HCT116 (cell line): ENCODE data around the gene UMAD1. TPM values are rescaled to one million over a fixed set of nuclear protein-coding genes. Genes with fewer than 3 reads are reported as not detected.

Experiments
- ATAC-seq: fragments of 200-7000 bp; cut with Tn5 transposase; 2 replicates; pipeline ENCODE4 v1.9.1; 2020; ENCODE audit warnings: mild to moderate bottlenecking, moderate library complexity
- BruUV-seq: library from RNA; stranded (reverse); fragments of 400-500 nt; replicated peaks from 2 replicates; lab custom pipeline; 2021; lab: Mats Ljungman, UMichigan
- CTCF ChIA-PET: fragments of 300-600 bp; sonication (Branson Sonifier 250); formaldehyde crosslinking; loops from one replicate; lab custom pipeline; 2021; ENCODE audit warnings: antibody characterized with exemption; lab: Charles Lee
- POLR2A ChIA-PET: fragments of 300-600, 350-600 bp; sonication (Branson Sonifier 250); formaldehyde crosslinking; loops from one replicate; lab custom pipeline; 2021; ENCODE audit warnings: antibody characterized with exemption; lab: Charles Lee
- RAD21 ChIA-PET, 2 experiments: fragments of 300-600 bp; sonication (Branson Sonifier 250); formaldehyde crosslinking; loops; one replicate each; lab custom pipeline; 2023; ENCODE audit warnings: low total read pairs in 2 of 2; ENCODE audit not compliant: uncharacterized antibody in 2 of 2, unreplicated experiment in 2 of 2, low non-redundant PET in 1 of 2; lab: Charles Lee
- DNase-seq: peaks from one replicate; pipeline ENCODE4 v3.0.0-alpha.2; 2010; ENCODE audit warnings: low read depth, low spot score
- H2AFZ ChIP-seq: fragments of 200-600 bp; shearing (Covaris generic), sonication (generic); 2 replicates; pipeline ENCODE4 v1.6.1; 2017; ENCODE audit warnings: low read depth, mixed run types, mixed read lengths, antibody characterized with exemption, low read length; ENCODE audit not compliant: poor library complexity, severe bottlenecking
- H3K27ac ChIP-seq: 2 replicates; pipeline ENCODE4 v1.5.1; 2012; ENCODE audit warnings: low read depth, low read length
- H3K27me3 ChIP-seq: fragments of 200-600 bp; sonication (generic); 2 replicates; pipeline ENCODE4 v1.6.1; 2016; ENCODE audit warnings: mixed run types, low read length, mixed read lengths; ENCODE audit not compliant: insufficient read depth
- H3K36me3 ChIP-seq, 2 experiments: fragments of 200-500 bp in 1 of 2; fragments of 200-600 bp in 1 of 2; sonication (Bioruptor generic) in 1 of 2; sonication (generic) in 1 of 2; 2 replicates each; pipeline versions ENCODE4 v1.5.1 to v1.6.1; 2014 to 2016; ENCODE audit warnings: low read length in 2 of 2, inconsistent platforms in 1 of 2, mixed read lengths in 1 of 2, mixed run types in 1 of 2; ENCODE audit not compliant: insufficient read depth in 2 of 2, control insufficient read depth in 1 of 2
- H3K4me1 ChIP-seq, 2 experiments: fragments of 200-600 bp in 1 of 2; sonication (generic) in 1 of 2; 2 replicates each; pipeline versions ENCODE4 v1.5.1 to v1.6.1; 2012 to 2017; ENCODE audit warnings: low read length in 2 of 2, inconsistent platforms in 1 of 2, mild to moderate bottlenecking in 1 of 2, mixed read lengths in 1 of 2, mixed run types in 1 of 2, moderate library complexity in 1 of 2; ENCODE audit not compliant: insufficient read depth in 2 of 2, control insufficient read depth in 1 of 2
- H3K4me2 ChIP-seq: fragments of 200-600 bp; sonication (generic); 2 replicates; pipeline ENCODE4 v1.6.1; 2017; ENCODE audit warnings: mixed run types, low read length, mixed read lengths
- H3K4me3 ChIP-seq, 2 experiments: fragments of 200-600 bp in 1 of 2; sonication (generic) in 1 of 2; replicated peaks in 1 of 2; 2 replicates each; pipeline ENCODE4 v1.5.1; 2011 to 2016; ENCODE audit warnings: low read length in 2 of 2, control low read depth in 1 of 2, low read depth in 1 of 2, mild to moderate bottlenecking in 1 of 2, mixed read lengths in 1 of 2, mixed run types in 1 of 2
- H3K79me2 ChIP-seq: fragments of 200-600 bp; sonication (generic); 2 replicates; pipeline ENCODE4 v1.6.1; 2017; ENCODE audit warnings: mild to moderate bottlenecking, mixed run types, low read length, moderate library complexity, mixed read lengths; ENCODE audit not compliant: insufficient read depth
- H3K9ac ChIP-seq: fragments of 200-600 bp; sonication (generic); 2 replicates; pipeline ENCODE4 v1.6.1; 2016; ENCODE audit warnings: low read length, mixed read lengths
- H3K9me2 ChIP-seq: fragments of 200-600 bp; sonication (generic), shearing (Covaris generic); 2 replicates; pipeline ENCODE4 v1.6.1; 2017; ENCODE audit warnings: mixed run types, mild to moderate bottlenecking, moderate library complexity; ENCODE audit not compliant: insufficient read depth
- H3K9me3 ChIP-seq, 2 experiments: fragments of 200-500 bp in 1 of 2; fragments of 200-600 bp in 1 of 2; sonication (Bioruptor generic) in 1 of 2; sonication (generic) in 1 of 2; 2 replicates each; pipeline ENCODE4 v1.6.1; 2014 to 2017; ENCODE audit warnings: low read length in 2 of 2, mixed read lengths in 2 of 2, inconsistent platforms in 1 of 2, low read depth in 1 of 2, mild to moderate bottlenecking in 1 of 2, mixed run types in 1 of 2, moderate library complexity in 1 of 2; ENCODE audit not compliant: control insufficient read depth in 1 of 2, insufficient read depth in 1 of 2
- H4K20me1 ChIP-seq: fragments of 200-600 bp; sonication (generic), shearing (Covaris generic); 2 replicates; pipeline ENCODE4 v1.6.1; 2017; ENCODE audit warnings: mixed run types, mild to moderate bottlenecking, moderate library complexity; ENCODE audit not compliant: insufficient read depth
- CBX3 ChIP-seq: IDR thresholded peaks from 2 replicates; pipeline ENCODE4 v1.6.1; 2012; ENCODE audit warnings: low read depth
- ELF1 ChIP-seq: IDR thresholded peaks from 2 replicates; pipeline ENCODE4 v1.6.1; 2012; ENCODE audit warnings: low read depth, borderline replicate concordance
- EZH2 ChIP-seq: fragments of 200-600 bp; sonication (generic); IDR thresholded peaks from 2 replicates; pipeline ENCODE4 v1.6.1; 2017; ENCODE audit warnings: antibody characterized with exemption, mixed run types
- EZH2phosphoT487 ChIP-seq: fragments of 200-600 bp; IDR thresholded peaks from 2 replicates; pipeline ENCODE4 v1.6.1; 2018; ENCODE audit warnings: antibody characterized with exemption, borderline replicate concordance
- POLR2A ChIP-seq: IDR thresholded peaks from 2 replicates; pipeline ENCODE4 v1.7.0; 2011; ENCODE audit warnings: borderline replicate concordance; ENCODE audit not compliant: insufficient read depth, insufficient read length; ENCODE audit errors: extremely low read depth
- SIN3A ChIP-seq: IDR thresholded peaks from 2 replicates; pipeline ENCODE4 v1.6.1; 2012; ENCODE audit warnings: low read depth
- SP1 ChIP-seq: IDR thresholded peaks from 2 replicates; pipeline ENCODE4 v1.6.1; 2012; ENCODE audit warnings: low read depth
- YY1 ChIP-seq: IDR thresholded peaks from 2 replicates; pipeline ENCODE4 v1.6.1; 2011; ENCODE audit warnings: low read length, low read depth, moderate library complexity, mild to moderate bottlenecking; ENCODE audit not compliant: insufficient replicate concordance; ENCODE audit errors: extremely low read depth
- ZFX ChIP-seq: fragments of 450-650 bp; IDR thresholded peaks from 2 replicates; pipeline ENCODE4 v1.6.1; 2017
- intact Hi-C: fragments of 100-400 bp; cut with micrococcal nuclease; formaldehyde crosslinking; loops from 2 replicates; pipeline ENCODE4 v1.10.0; 2022
- total RNA-seq: library from RNA; stranded (reverse); gene quantifications from one replicate; pipeline ENCODE4 v1.2.1, GENCODE V29; 2021; ENCODE audit not compliant: unreplicated experiment
- TF ChIP-seq, protein P1 (sequence below), 3 experiments: fragments of 200-600 bp in 1 of 3; sonication (generic) in 1 of 3; IDR thresholded peaks in 2 of 3; conservative IDR thresholded peaks in 1 of 3; 2 replicates each; pipeline ENCODE4 v1.5.1; 2012 to 2017; ENCODE audit warnings: low read depth in 2 of 3, low read length in 2 of 3, antibody characterized with exemption in 1 of 3, borderline replicate concordance in 1 of 3, control low read depth in 1 of 3, mild to moderate bottlenecking in 1 of 3, mixed read lengths in 1 of 3, mixed run types in 1 of 3, moderate library complexity in 1 of 3; ENCODE audit not compliant: insufficient read depth in 1 of 3
- TF ChIP-seq, protein P2 (sequence below): IDR thresholded peaks from 2 replicates; pipeline ENCODE4 v1.6.1; 2011; ENCODE audit warnings: mild to moderate bottlenecking, low read length, moderate library complexity; ENCODE audit not compliant: insufficient replicate concordance; ENCODE audit errors: extremely low read depth
- TF ChIP-seq, protein P3 (sequence below): IDR thresholded peaks from 2 replicates; pipeline ENCODE4 v1.6.1; 2012; ENCODE audit warnings: low read depth

UMAD1 gene
- total RNA-seq, 1 experiment from 2014 or later = 12.7 TPM

DNA sequence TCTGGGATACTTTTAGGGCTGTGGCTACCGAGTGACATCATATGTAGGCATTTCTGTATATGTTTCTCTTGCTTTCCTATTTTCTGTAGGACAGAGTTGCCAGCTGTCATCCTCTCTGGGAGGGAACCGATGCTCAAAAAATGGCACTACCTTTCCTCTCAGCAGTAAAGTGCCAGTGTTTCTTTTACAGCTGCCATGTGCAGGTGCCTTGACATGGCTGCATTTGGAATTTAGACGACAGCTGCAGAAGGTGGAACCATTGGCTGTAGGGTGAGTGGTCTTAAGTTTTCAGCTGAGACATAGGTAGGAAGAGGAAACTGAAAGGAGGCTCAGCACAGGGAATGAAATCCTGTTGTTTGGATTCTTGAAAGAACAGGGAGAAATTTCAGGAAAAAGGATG, 98.1 kb downstream of the UMAD1 start:
- TF ChIP-seq EZH2phosphoT487 = no peak
- TF ChIP-seq EZH2 = no peak
- no peak for TF ChIP-seq ZFX
- TF ChIP-seq, protein P1, sequence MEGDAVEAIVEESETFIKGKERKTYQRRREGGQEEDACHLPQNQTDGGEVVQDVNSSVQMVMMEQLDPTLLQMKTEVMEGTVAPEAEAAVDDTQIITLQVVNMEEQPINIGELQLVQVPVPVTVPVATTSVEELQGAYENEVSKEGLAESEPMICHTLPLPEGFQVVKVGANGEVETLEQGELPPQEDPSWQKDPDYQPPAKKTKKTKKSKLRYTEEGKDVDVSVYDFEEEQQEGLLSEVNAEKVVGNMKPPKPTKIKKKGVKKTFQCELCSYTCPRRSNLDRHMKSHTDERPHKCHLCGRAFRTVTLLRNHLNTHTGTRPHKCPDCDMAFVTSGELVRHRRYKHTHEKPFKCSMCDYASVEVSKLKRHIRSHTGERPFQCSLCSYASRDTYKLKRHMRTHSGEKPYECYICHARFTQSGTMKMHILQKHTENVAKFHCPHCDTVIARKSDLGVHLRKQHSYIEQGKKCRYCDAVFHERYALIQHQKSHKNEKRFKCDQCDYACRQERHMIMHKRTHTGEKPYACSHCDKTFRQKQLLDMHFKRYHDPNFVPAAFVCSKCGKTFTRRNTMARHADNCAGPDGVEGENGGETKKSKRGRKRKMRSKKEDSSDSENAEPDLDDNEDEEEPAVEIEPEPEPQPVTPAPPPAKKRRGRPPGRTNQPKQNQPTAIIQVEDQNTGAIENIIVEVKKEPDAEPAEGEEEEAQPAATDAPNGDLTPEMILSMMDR (IDR thresholded peaks at IDR 0.05 in 2 of 3, conservative IDR thresholded peaks at IDR 0.05 in 1 of 3; ENCODE audit: borderline replicate concordance in 1 of 3, insufficient read depth in 1 of 3, low read depth in 2 of 3, low read length in 2 of 3) = no peak
- TF ChIP-seq ELF1 = no peak
- TF ChIP-seq YY1 = no peak
- TF ChIP-seq CBX3 = no peak
- TF ChIP-seq, protein P2, sequence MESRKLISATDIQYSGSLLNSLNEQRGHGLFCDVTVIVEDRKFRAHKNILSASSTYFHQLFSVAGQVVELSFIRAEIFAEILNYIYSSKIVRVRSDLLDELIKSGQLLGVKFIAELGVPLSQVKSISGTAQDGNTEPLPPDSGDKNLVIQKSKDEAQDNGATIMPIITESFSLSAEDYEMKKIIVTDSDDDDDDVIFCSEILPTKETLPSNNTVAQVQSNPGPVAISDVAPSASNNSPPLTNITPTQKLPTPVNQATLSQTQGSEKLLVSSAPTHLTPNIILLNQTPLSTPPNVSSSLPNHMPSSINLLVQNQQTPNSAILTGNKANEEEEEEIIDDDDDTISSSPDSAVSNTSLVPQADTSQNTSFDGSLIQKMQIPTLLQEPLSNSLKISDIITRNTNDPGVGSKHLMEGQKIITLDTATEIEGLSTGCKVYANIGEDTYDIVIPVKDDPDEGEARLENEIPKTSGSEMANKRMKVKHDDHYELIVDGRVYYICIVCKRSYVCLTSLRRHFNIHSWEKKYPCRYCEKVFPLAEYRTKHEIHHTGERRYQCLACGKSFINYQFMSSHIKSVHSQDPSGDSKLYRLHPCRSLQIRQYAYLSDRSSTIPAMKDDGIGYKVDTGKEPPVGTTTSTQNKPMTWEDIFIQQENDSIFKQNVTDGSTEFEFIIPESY = no peak
- TF ChIP-seq POLR2A = no peak
- no peak for TF ChIP-seq SP1
- no peak for TF ChIP-seq SIN3A
- TF ChIP-seq, protein P3, sequence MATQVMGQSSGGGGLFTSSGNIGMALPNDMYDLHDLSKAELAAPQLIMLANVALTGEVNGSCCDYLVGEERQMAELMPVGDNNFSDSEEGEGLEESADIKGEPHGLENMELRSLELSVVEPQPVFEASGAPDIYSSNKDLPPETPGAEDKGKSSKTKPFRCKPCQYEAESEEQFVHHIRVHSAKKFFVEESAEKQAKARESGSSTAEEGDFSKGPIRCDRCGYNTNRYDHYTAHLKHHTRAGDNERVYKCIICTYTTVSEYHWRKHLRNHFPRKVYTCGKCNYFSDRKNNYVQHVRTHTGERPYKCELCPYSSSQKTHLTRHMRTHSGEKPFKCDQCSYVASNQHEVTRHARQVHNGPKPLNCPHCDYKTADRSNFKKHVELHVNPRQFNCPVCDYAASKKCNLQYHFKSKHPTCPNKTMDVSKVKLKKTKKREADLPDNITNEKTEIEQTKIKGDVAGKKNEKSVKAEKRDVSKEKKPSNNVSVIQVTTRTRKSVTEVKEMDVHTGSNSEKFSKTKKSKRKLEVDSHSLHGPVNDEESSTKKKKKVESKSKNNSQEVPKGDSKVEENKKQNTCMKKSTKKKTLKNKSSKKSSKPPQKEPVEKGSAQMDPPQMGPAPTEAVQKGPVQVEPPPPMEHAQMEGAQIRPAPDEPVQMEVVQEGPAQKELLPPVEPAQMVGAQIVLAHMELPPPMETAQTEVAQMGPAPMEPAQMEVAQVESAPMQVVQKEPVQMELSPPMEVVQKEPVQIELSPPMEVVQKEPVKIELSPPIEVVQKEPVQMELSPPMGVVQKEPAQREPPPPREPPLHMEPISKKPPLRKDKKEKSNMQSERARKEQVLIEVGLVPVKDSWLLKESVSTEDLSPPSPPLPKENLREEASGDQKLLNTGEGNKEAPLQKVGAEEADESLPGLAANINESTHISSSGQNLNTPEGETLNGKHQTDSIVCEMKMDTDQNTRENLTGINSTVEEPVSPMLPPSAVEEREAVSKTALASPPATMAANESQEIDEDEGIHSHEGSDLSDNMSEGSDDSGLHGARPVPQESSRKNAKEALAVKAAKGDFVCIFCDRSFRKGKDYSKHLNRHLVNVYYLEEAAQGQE = no peak
- intact Hi-C loops = no loop called here
- CTCF ChIA-PET = no interaction called here
- no peak for DNase-seq
- Histone ChIP-seq H4K20me1 (no peaks in the 10 kb centered on the region), H3K9me3 (no peaks in the 10 kb centered on the region), H3K9ac (no peak overlapping the region), H3K9me2 (no peaks in the 10 kb centered on the region), H3K4me1 (no peaks in the 10 kb centered on the region), H3K36me3 (no peaks in the 10 kb centered on the region), H3K27me3 (no peaks in the 10 kb centered on the region), H2AFZ (no peak overlapping the region), H3K4me2 (no peak overlapping the region), H3K79me2 (no peaks in the 10 kb centered on the region), H3K4me3 (no peak overlapping the region), H3K27ac (no peak overlapping the region)
- no TSS peak for BruUV-seq
- ATAC-seq = no peak
- POLR2A ChIA-PET = no interaction called here
- RAD21 ChIA-PET = no interaction called here
